ENCODE measurements around the gene CFAP107.

GRCh38 chr1:12761781-12762180, 15.8 kb downstream of the CFAP107 start:
- TF ChIP-seq CTCF (IDR thresholded peaks at IDR 0.05; ENCODE audit: low read depth, low read length, missing input control) (no peak), MAX (IDR thresholded peaks at IDR 0.05) (no peak), REST (IDR thresholded peaks at IDR 0.05) (no peak), GABPA (IDR thresholded peaks at IDR 0.05 in 1 of 2, conservative IDR thresholded peaks at IDR 0.05 in 1 of 2) (no peak), SP1 (IDR thresholded peaks at IDR 0.05) (no peak), TAF1 (conservative IDR thresholded peaks at IDR 0.05) (no peak), ATF3 (IDR thresholded peaks at IDR 0.05) (no peak), YY1 (IDR thresholded peaks at IDR 0.05) (no peak), HNF4G (IDR thresholded peaks at IDR 0.05) (no peak)
